Measurements from ENCODE around the gene SERTAD2.
A peak's percentile ranks its signal among the peaks of the same experiment; 100 is the strongest.

Gene SERTAD2

DNA sequence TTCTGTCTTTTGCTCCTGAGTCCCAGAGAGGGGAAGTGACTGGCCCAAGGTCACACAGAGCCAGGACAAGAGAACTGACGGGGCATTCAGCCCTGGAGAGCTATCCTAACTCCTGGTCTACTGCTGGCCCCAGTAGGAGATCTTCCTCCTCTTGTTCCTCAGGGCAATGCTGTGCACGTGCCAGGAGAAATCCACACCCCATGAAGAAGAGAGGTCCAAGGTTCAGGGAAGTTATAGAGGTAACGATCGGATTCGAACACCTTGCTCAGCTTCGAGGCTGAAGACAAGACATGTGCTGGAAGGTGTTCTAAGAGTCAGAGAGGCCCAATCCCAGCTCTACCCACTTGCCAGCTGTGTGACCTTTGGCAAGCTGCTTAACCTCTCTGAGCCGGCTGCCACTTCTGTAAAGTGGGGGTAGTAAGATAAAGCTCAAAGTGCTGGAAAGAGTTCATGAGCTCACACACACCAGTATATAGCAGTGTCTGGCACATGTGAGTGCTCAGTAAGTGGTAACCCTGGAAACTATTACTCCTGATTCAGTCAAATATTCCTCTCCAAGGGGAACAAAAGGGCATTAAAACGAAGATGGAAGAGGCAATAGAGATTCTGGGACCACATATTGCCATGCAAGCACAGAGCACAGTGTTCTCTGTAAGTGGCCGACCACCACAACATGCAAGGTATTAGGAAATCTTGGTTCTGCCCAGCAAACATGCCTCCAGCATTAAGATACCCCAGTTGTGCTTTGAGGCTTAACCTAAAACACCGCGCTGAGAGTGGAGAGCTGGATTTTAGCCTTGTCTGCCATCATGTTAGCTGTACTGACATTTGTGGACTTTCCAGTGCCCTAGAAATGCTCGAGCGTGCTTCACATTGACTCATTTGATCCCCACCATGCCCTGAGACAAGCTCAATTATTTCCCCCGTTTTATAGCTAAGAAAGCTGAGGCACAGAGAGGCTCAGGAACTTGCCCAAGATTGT is 25.6 kb downstream of the SERTAD2 start:
- DNase-seq, result no peak

DNA sequence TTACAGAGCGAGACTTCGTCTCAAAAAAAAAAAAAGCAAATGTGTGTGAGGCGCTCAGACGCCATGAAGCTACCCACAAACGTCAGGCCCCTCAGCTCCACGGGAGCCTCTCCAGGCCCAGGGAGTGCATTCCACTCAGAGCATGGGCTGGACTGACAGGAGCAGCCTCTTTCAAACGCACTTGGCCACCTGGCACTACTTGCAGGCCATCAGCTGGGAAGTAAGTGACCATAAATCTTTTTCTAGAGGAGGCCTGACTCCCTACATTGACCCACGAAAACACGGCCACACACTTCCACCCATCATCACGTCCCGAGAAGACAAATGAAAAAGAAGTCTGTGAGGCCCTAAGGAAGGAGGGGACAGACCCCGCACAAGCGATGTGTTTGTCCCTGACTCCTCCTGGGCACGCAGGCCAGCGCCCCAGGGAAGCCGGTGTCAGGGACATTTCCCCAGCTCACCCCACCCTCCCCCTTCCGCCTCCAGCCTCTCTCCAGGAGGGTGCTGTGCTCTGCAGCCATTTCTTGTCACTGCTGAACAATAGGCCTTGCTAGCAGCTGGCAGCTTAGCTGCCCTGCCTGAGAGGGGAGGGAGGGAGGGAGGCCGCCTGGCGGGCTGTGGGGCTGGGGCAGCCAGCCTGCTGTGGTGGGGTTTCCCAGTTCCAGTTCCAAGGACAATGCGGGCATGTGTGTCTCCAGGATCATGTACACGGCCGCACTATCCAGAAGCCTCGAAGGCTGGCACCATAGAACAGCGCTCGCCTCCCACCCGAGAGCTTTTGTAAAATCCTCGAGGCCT is 26.6 kb downstream of the SERTAD2 start:
- no peak for DNase-seq

DNA sequence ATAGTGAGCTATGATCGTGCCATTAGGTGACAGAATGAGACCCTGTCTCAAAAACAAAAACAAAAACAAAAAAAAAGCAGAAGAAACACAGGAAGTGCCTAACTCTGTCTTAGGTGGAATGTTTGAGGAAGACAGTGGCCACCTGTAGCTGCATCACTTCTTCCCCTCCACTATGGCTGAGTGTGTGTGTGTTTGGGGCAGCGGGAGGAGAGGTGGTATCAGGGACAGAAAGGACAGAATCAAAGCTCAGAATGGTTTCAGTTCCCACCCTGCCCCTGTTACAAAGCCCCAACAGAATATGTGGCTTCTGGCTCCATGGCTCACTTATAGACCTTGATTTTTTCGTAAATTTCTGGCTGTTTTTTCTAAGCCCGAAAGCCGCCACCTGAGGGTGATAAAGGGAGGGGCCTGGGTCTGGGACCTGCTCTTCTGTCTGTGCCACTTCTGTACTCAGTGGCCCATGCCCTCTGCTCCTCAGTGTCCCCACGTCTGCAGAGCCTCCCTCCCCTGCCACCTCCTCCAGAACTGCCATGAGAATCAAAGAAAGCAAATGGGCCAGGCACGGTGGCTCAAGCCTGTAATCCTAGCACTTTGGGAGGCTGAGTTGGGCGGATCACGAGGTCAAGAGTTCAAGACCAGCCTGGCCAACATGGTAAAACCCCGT is 27.4 kb downstream of the SERTAD2 start:
- DNase-seq, result no peak

DNA sequence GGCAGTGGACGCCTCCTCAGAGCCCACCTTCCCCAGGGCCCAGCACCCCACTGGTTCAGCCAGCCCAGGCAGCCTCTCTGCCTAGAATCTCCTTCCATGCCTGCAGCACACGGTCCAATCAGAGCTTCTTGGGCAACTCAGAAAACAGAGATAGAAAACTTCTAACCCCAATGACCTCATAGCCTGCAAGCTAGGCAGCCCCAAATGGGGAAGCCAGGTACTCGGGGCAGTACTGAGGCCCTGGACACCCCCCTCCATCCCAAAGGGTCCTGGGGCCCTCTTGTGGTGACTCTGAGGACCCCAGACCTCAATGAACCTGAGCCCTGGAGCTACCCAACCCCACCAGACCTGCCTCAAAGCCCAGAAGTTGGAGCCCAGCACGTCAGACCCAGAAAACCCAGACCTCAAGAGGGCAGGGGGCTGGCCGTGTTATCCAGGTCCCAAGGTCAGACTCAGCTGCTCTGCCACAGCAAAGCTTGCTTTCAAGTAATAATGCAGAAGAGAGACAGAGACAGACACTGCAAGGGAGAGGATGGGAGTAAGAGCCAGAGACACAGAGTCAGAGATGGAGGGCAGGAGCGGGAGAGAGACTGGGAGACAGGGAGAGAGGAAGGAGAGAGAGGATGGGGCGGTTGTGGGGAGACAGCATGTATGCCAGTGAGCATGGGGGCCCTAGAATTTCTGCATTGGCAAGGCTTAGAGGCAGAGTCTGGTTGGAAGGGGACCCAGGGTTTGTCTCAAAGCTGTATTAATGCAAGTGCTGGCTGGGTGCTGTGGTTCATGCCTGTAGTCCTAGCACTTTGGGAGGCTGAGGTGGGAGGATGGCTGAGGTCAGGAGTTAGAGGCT is 28.2 kb downstream of the SERTAD2 start:
- DNase-seq, result no peak

DNA sequence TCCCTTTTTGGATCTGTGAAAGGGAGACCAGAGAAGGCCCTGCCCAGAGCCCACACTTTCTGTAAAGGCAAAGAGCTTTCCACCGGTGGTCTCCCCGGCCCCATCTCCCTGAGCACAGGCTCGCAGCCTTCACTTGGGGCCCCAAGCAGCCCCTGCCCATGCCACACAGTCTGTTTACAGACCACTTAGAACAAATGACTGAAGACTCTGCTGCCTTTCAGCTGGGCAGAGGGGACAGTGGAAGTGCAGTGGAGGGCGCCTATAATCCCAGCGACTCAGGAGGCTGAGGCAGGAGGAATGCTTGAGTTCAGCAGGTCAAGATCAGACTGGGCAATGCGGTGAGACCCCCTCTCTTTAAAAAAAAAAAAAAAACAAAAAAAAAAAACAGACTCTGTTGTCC is 28.9 kb downstream of the SERTAD2 start:
- no peak for DNase-seq

DNA sequence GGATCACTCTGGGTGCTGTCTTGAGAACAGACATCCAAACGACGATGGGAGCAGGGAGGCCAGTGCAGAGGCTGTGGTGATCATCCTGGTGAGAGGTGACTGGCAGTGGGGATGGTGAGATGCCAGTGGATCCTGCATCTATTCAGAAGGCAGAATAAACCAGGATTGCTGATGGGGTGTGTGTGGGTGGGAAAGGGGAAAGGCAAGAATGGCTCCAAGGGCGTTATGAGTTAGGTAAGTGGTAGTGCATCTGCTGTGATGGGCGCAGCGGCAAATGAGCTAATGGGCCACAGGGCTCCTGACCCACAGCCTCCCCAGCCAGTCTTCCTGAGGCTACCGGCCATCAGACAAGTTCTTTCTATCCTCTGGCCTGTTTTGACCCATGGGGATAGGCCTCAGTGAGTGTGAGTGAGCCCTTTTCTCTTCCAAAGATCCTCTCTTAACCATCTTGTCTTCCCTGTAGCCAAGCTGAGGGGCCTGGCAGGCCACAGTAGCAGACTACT is 29.6 kb downstream of the SERTAD2 start:
- no peak for DNase-seq

DNA sequence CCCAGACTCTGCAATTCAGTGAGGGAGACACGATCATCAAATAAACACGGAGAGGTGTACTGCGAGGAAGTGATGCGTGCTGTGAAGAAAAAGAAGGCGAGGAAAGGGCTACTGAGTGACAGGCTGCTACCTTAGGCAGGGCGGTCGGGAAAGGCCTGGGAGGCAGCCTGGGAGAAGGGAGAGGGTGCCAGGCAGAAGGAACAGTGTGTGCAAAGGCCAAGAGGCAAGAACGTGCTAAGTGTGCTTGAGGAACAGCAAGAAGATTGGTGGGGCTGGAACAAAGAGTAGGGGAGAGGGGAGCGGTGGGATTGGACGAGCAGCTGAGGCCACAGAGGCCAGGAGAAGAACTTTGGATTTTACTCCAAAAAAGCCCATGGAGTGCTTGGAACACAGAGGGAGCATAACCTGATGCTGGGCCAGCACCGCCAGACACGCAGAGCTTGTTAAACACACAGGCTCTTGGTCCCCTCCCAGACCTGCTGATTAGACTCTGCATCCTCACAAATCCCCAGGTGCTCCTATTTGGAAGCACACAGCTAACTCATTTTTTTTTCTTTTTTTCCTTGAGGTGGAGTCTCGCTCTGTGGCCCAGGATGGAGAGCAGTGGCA is 30.4 kb downstream of the SERTAD2 start:
- DNase-seq, result no peak

DNA sequence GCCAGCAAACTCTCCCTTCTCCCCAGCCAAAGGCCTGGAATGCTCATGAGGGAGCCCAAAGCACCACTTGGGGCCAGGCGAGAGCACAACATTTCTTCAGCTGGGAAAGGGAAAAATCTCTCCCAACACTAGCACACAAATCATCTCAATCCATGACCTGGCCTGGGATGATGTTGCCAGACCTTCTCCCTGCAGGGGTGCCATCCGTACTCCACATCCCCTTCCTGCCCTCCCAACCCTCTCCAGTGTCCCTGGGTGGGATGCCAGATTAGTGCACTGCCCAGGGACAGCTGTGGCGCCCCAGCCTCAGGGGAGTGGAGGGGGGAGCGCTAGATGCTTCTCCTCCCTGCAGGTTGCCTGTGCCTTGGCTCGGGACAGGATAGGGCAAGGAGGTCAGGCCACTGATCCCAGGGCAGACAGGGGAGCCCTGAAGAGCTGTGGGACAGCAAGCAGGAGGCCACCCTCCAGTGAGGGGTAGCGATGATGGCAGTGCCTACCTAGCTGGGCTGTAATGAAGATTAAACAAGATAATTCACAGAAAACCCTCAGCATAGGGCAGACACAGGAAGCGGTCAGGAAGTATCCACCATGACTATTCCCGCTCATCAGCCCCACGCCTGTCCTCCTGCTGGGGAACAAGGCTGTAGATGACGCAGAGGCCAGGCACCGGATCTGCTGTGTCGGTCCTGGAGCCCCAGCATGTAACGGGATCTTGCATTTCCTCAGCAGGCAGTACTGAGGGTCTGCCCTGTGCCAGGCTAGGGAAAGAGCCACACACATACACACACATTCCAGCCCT is 31.1 kb downstream of the SERTAD2 start:
- DNase-seq, result no peak

DNA sequence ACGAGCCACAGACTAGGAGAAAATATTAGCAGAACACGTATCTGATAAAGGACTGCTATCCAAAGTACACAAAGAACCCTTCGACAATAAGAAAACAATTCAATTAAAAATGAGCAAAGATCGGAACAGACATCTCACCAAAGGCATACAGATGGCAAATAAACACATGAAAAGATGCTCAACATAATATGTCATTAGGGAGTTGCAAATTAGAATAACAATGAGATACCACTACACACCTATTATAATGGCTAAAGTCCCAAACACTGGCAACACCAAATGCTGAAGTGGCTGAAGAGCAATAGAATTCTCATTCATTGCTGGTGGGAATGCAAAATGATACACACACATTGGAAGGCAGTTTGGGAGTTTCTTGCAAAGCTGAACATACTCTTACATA is 33.1 kb downstream of the SERTAD2 start:
- no peak for DNase-seq

DNA sequence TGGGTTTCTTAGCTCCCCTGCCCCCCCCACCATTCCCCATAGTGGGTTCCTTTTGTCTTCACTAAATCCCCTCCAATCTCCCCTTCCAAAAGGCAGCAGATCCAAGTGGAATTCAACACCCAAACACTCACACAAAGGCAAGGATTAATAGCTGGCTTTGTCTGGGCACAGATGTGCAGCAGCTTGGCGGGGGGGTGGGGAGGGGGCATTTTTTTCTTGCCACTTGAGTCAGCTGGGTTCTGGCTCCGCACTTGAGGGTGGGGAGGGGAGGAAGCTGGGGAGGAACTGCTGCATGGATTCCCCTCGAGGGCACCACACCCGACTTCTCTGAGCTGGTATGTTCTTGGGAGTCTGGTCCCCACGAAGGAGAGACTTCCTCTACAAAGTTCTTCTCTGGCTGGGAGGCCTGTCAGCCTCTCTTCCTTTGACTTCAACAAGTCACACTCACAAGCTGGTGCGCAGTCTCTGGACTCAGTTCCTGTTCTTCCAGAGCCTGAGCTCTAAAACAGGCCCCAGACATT is 36.0 kb downstream of the SERTAD2 start:
- no peak for DNase-seq

DNA sequence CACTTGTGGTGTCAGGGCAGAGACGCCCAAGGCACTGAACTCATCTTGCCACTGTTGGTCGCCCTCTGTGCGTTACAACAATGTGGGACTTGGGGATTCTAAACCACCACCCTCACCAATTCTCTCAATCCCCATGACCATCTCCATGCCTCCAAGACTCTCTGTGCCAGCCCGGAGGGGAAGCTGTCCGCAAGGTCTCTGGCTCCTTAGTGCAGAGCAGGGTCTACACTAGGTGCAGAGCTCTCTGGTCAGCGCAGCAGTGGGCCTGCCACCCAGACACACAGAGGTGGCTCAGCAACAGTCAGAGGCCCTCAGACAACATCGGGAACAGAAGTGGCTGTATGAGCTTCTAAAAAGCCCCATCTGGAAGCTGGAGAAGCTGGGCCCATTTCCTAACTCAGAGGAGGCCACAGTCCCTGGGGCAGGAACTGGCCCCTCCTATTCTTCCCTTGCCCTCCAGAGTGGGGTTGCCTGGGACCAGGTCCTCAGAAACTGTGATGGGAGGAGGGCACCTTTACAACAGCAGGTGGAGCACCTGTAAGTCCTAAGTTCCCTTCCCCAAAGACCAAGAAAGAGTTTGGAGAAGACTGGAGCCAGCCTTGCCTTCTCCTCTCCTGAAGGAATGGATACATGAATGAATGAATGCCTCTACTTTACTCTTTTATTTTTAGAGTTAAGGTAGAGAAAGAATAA is 37.7 kb downstream of the SERTAD2 start:
- no peak for DNase-seq

DNA sequence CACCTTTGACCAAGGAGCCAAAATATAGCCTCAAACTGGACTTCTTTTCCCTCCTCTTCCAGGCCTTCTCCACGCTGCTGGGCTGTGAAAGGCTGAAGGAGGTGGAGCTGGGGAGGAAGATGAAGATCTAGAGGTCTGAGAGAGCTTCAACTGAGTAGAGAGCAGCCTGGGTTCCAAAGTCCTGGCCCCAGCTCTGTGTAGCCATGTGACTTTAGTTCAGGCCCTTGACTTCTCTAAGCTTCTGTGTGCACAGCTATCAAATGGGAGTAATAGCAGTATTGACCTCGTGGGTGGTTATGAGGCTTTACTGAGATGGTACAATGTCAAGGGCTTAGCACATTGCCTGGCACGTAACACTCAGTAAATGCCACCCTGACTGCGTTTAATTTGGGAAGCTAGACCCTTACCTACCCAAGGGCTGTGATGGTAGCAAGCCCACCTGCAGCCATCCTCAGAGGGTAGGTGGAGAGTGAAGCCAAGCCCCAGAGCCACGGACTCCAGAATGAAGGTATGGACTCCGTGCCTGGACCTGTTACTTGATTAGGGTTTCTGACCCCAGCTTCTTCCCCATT is 38.4 kb downstream of the SERTAD2 start:
- no peak for DNase-seq

DNA sequence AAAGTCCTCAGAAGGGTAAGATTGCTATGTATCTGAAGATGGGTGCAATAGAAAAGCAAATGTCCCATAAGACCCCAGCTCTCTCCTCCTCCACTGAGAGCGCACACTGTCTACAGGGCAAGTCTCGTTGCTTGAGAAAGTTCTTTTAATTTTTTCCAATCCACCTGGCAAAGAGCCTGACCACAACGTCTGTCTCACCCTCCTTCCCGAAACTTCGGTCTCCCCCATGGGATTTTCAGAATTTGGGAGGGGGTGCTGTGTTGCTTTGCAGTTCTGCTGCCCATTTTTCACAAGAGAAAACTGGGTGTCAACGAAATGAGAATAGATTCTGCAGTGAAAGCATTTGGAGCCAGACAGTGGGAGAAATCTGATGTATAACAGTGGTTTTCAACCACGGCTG is 40.4 kb downstream of the SERTAD2 start:
- DNase-seq, result no peak

DNA sequence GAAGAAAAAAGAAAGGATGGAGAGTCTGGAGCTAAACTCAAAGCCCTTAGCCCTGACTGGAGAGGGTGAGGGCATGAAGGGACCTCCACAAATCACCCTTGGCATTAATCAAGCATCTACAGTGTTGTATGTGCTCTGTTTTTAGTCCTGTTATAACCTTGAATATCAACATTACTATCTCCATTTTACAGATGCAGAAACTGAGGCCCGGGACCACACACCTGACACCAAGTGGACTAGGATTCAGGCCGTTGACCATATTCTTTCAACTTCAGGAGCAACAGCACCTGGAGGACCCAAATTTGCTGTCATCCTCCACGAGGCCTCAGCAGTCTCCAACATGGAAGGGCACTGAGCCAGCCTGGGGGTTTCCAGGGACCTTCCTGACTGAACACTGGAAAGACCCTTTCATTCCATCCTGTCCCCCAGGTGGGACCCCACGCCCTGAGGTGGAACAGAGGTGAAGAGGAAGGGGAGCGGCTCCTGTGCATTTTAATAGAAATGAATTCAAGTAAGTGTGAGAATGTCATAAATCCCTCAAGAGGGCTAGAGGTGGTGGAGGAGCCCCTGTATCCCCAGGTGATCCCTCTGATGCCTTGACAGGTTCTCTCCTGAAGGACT is 41.0 kb downstream of the SERTAD2 start:
- DNase-seq, result no peak

DNA sequence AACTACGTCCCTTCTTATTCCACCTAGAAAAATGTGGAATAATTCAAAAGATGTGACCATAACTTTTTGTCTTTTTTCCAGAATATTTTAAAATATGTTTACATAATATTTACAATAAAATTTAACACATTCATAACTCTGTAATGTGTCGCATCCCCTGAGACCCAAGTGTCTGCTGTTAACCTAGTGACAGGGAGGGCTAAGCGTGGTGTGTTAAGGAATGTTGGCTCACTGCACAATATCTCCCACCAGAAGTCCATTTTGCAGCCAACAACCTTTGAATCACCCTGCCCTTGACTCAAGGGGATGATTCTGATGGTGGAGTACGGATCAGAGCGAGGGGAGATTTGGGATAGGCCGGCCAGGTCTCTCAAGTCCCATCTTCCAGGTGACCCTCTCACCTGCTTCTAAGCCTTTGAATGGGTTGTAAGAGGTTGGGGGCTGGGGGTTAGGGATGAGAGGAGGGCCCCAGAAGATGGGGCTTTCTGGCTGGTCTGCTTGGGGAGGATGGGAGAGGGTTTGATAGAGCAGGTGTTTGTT is 43.3 kb downstream of the SERTAD2 start:
- DNase-seq, result no peak

DNA sequence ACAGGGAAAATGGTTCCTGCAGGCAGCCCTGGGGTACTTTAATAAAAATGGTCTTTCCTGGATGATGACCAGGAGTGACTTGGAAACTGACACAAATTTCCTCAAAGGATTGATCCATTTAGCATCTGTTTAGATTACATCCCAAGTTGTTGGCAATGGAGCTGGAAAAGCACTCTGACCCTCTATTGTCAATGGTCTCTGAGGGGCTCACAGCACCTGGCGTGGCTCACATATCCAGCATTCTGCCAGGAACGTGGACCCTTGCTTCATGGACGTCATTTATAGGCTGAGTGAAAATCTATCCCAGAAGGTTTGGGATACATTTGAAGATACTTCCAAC is 43.8 kb downstream of the SERTAD2 start:
- no peak for DNase-seq

DNA sequence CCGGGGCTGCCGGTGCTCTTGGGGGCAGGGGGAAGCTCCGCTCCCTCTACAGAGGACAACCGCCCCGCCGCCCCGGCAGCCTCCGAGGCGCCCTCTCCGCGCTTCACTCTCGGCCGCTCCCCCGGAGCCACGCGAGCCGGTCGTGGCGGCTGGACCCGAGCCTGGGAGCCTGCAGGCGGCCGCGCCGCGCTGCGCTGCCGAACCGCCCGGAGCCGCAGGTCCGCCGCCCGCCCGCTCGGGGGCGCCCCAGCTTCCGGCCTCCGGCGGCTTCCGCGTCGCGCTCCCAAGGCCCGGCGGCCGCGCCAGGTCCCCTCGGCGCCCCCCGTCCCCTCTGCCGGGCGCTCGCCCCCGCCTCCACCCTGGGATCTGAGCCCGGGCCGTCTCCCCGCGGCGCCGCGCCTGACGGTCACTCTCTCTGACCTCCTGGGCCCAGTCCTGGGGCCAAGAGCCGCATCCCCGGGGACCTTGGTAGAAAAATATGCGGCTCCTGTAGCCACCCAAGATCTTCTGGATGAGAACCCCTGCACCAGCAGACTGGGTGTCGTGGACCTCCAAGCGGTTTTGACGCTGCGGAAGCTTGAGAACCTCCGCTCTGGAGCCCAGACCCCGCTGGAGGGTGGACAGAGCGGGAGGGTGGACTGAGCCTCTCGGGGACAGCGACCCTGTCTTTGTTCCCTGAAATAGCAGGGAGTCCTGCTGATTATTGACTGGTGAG is 44.3 kb downstream of the SERTAD2 start:
- DNase-seq, result peak; percentile 32

DNA sequence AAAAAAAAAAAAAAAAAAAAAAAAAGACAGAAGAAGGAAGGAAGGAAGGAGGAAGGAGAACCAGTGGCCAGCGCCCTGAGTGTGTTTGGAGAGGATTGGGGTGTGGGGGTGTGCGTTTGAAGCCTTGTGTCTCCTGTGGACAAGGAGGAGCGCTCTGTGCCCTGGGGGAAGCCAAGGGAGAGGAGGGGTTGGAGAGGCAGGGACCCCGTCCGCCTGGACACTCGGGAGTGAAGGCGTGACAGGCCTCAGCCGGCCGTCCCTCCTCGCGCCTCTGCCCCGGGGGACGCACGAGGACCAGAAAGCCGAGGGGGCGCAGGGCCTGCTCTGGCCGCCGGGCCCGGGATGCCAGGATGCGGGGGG is 44.9 kb downstream of the SERTAD2 start:
- DNase-seq, result no peak
